Occipital lobe (tissue), 1 donor: ENCODE measurements around the gene CHRNB2. TPM values are rescaled to one million over a fixed set of nuclear protein-coding genes. Genes with fewer than 3 reads are reported as not detected.

Experiments used
- total RNA-seq: library from RNA; depleted of rRNA; stranded (reverse); fragments of >200 nt; gene quantifications from one replicate; pipeline ENCODE4 v1.2.3, GENCODE V29; 2014

The CHRNB2 gene
- total RNA-seq, 1 donor from 2014 or later = 20.4 TPM

Other genes starting within 250 kb of the CHRNB2 start
- gene AQP10, start 246.7 kb upstream of the CHRNB2 start, total RNA-seq = not detected
- 28.5 TPM for gene ATP8B2, start 242.3 kb upstream of the CHRNB2 start, total RNA-seq
- gene IL6R, start 162.4 kb upstream of the CHRNB2 start, total RNA-seq = 2.8 TPM
- gene TDRD10, start 65.6 kb upstream of the CHRNB2 start, total RNA-seq = 0.16 TPM
- 2.0 TPM for gene SHE, start 65.4 kb upstream of the CHRNB2 start, total RNA-seq
- gene UBE2Q1, start 9.1 kb upstream of the CHRNB2 start, total RNA-seq = 20.6 TPM
- 59.1 TPM for gene ADAR, start 40.4 kb downstream of the CHRNB2 start, total RNA-seq